VCaP (cell line): ENCODE results near the gene JAKMIP1.
"Not testable (repeated sequence)": the region's sequence is repeated elsewhere in the genome, so short reads cannot be mapped to it uniquely, and the experiment has no call there.

Experiments
- H3K27ac ChIP-seq: fragments of 450-650 bp; 2 replicates; pipeline ENCODE4 v1.5.1; 2017
- CTCF ChIP-seq: fragments of 450-650 bp; conservative IDR thresholded peaks from 2 replicates; pipeline ENCODE4 v1.5.1; 2017; ENCODE audit warnings: mild to moderate bottlenecking, moderate library complexity

Gene JAKMIP1

GRCh38 chr4:6150046-6150735 lies 50.2 kb downstream of the JAKMIP1 start:
- TF ChIP-seq CTCF, result no peak
- H3K27ac ChIP-seq, result no peak overlapping the region

- no peak for TF ChIP-seq CTCF
- no peak overlapping the region for H3K27ac ChIP-seq
Measured at GRCh38 chr4:6148506-6149205, 51.7 kb downstream of the JAKMIP1 start.

- H3K27ac ChIP-seq, result no peak overlapping the region
- TF ChIP-seq CTCF, result no peak
Measured at GRCh38 chr4:6147441-6147840, 52.9 kb downstream of the JAKMIP1 start.

GRCh38 chr4:6143603-6144181 lies 56.7 kb downstream of the JAKMIP1 start:
- H3K27ac ChIP-seq, result no peak overlapping the region
- TF ChIP-seq CTCF, result no peak

GRCh38 chr4:6142935-6143602 lies 57.3 kb downstream of the JAKMIP1 start:
- no peak for TF ChIP-seq CTCF
- H3K27ac ChIP-seq, result no peak overlapping the region

- TF ChIP-seq CTCF, result no peak
- no peak overlapping the region for H3K27ac ChIP-seq
Measured at GRCh38 chr4:6142511-6142910, 57.8 kb downstream of the JAKMIP1 start.

GRCh38 chr4:6141554-6141953 lies 58.8 kb downstream of the JAKMIP1 start:
- no peak for TF ChIP-seq CTCF
- H3K27ac ChIP-seq, result no peak overlapping the region

GRCh38 chr4:6141021-6141420 lies 59.3 kb downstream of the JAKMIP1 start:
- not testable (repeated sequence) for H3K27ac ChIP-seq
